NCI-H1930 (cell line): Measurements from ENCODE around the gene SHISA8.

Source experiments
- DNase-seq, 2 experiments: peaks; one replicate each; lab custom pipeline; 2025; lab: John Stamatoyannopoulos, UW

The SHISA8 gene

DNA sequence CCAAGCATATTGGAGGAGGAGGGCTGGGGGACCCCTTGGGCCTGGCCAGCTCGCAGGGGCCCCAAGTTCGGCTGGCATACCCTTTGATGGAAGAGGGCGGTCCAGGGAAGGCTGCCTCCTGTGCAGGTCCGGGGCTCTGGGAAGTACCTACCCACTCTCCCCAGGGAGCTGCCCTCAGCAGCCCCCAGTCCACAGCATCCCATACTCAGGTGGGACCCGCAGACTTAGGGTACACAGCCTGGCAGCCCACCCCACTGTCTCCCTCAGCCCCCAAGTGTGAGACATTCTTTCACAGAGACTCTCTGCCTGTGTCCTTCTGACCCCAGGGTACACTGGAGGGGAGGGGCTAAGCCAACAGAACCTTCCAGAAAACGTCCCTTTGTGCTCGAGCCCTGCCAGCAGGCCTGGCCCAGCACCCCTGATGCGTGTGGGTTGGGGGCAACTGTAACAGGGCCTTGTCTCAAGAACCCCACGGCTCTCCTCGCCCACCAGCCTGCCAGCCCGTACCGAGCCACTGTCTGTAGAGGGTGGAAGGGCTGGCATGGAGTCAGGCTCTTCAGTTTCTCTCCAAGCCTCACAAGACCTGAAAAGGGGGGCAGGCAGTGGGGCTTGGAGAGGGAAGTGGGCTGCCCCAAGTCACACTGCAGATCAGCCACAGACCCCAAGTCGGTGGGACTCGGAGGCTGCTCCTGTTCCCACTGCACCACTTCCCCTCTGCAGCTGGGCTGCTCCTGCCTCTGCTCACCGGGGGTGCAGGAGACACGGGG, 18.7 kb upstream of the SHISA8 start:
- no peak for DNase-seq

DNA sequence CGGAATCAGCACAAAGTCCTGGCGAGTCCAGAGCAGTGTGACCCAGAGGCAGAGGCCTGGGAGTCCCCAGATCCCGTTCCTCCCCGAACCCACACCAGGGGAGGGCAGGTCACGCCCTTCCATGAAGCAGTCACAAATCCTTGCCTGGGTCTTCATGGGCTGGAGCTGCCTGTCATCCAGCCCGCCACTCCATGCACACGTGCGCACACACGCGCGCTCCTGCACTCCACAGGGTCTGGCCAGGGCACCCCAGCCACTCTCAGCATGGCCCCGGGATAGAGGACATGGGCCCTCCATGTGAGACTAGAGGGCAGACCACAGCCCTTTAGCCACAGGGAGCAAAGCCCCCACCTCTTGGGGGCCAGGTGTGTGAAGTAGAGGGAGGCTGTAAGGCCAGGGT, 17.5 kb upstream of the SHISA8 start:
- no peak for DNase-seq

- no peak for DNase-seq
Measured at GRCh38 chr22:41931701-41932269, 16.9 kb upstream of the SHISA8 start.

DNA sequence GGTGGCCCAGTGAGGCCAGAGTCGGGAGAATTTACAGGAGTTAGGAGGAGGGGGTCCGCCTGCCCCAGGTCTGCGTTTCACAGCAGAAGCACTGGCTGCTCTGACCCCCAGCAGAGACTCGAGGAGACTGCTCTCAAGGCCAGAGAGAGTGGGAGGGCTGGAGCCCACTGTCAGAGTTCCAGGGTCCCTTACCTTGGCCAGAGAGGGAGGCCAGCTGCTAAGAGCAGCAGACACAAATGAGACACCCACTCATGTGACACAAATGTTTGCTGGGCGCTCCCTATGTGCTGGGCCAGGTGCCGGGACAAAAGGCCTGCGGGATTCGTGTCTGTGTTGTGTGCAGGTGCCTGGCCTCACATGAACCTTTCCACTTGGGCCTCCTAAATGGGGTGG, 14.5 kb upstream of the SHISA8 start:
- DNase-seq = no peak

DNA sequence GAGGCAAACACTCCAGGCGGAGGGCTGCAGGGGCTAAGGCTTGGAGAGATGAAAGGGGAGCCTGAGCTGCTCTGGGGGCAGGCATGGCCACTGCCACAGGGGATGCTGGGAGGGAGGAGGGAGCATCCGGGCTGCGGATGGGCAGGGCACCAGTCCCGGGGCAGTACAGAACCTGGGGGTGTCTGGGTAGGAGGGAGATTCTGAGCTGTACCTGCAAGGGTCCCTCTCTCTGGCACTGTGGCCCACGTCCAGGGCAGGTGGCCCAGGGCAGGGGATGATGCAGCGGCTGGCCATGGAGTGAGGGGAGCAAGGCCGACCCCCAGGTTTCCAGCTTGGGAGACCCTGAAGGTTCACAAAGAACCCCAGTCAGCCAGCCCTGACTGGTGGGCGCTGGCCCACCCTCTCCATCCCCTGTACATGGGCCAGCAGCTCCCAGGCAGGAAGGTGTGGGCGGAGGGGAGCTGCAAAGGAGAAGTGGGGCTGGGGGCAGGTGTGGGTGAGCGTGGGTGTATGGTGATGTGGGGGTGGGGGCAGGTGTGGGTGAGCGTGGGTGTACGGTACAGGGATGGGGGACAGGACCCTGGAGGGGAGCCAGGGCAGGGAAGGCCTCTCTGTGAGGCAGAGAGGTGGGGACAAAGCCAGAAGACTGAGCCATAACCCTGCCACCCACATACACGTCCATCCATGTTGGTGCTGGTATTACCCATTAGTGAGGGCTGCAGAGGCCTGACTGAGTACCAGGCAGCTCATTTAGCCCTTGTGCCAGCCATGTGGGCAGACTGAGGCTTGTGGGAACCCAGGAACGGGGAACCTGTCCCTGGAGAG, 13.9 kb upstream of the SHISA8 start:
- no peak for DNase-seq

- DNase-seq = no peak
Measured at GRCh38 chr22:41927813-41928212, 12.9 kb upstream of the SHISA8 start.

GRCh38 chr22:41925783-41926460, 11.0 kb upstream of the SHISA8 start:
- DNase-seq = peak; percentile 51 to 72

GRCh38 chr22:41923595-41924276, 8.9 kb upstream of the SHISA8 start:
- DNase-seq = no peak

DNA sequence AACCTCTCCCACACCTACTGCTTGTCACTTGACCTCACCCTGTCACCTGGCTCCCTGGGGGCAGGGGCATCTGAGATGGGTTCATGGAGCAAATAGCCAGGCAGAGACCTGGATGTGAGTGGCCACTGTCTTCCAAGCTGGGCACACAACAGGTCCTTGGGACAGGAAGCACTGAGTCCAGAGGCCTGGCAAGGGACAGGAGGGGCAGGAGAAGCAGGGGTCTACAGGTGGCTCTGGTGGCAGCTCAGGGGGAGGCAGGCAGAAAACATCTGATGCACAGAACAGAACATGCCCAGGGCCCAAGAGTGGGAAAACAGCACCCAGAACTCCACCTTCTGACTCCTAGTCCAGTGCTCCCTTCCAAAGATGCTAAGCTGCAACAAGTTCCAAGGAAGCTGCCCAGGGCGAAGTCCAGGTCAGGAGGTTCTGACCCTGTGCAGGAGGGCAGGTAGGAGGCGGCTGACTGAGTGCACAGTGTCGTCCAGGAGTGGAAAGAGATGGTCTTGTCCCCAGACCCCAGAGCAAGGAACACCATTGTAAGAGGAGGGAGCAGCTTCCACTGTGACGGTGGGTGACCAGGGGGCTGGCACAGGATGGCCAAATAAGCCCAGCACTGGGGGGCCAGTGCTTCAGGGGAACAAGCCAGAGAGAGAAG, 8.2 kb upstream of the SHISA8 start:
- DNase-seq = no peak

DNA sequence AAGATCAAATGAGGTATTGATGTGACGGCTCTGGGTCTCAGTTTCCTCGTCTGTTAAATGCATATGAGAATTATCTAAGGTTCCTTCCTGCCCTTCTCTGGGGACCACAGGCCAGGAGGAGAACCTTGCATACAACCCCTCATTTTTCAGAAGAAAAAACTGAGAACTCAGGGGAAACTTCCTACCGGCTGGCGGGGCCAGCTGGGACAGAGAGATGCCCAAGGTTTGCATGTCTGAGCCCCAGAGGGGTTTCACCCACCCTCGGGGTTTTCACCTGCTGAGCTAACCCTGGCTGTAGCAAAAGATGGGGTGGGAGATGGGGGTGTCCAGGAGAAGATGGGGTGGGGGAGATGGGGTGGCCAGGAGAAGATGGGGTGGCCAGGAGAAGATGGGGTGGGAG, 7.5 kb upstream of the SHISA8 start:
- DNase-seq = no peak

DNA sequence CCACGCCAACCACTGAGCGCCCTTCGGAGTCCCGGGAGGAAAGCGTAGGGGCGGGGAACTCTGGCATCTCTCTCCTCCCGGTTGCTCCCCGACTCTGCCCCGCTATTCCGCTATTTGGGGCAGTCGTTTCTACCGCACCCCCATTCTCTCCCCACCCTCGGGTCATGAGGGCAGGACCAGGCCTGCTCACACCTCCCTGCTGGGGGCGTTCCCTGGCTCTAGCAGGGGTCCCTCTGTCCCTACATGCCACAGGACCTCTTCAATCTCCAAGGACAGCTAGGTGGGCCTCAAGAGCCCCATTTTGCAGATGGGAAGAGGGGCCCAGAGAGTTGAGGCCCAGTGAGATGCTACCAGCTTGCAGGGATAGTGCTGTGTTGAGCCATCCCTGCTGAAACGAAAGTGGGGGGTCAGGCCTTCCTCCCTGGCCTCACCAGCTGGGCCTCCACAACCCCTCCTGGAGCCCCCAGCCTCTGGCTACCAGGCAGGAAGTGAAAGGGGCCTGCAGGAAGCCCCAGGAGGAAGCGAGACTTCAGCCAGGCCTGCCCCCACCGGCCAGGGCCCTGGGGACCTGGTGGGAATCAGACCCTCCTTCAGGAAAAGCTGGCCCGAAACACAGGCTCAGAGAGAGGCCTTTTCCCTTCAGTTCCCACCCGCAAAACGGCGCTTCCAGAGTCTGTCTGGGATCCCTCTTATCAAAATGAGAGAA, 5.5 kb upstream of the SHISA8 start:
- DNase-seq = no peak

GRCh38 chr22:41919357-41920224, 4.7 kb upstream of the SHISA8 start:
- DNase-seq = no peak

GRCh38 chr22:41917903-41918791, 3.3 kb upstream of the SHISA8 start:
- DNase-seq = no peak

DNA sequence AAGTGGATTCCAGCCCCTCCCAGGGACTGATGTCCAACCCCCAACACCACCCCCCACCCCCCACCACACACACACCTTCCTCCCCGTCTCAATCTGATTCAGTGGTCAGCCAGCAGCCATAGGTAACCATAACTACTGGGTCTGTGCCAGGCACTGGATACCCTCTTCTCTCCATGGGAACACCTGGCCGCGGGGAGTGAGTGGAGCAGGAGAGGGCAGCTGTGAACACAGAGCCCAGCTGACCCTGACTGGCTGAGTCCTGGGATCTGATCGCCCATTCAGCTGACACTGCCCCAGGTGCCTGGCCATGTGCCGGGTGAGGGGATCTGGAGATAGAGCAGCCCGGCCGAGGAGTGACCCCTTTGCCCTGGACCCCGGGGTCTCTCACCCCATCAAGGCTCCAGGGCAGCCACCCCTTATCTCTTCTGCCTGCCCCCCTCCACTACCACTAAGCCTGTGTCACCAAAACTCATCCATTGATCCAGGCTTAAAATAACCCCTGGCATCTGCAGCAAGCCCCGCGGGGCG, 2.6 kb upstream of the SHISA8 start:
- no peak for DNase-seq

DNA sequence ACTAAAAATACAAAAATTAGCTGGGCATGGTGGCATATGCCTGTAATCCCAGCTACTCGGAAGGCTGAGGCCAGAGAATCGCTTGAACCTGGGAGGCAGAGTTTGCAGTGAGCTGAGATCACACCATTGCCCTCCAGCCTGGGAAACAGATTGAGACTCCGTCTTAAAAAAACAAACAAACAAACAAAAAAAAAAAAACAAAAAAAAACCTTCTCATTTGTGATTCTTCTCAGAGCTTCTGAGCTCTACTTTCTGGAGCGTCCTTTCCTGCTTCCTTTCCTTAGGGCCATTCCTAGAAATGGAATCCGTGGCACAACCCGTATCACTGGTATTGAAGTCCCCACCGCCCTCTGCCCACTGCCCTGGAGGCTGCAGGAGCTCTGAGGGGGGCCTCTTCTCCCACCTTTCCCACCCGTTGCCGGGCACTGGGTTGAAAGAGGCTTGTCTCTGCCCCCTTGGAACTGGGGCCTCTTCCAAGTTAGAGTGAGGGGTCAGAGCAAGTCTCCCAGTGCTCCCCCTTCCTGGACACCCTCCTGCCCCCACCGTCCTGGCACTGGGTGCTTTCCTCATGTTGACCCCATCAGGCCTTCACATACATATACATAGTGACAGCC, 2.0 kb upstream of the SHISA8 start:
- DNase-seq = no peak

- DNase-seq = no peak
Measured at GRCh38 chr22:41915786-41916493, 1.1 kb upstream of the SHISA8 start.

DNA sequence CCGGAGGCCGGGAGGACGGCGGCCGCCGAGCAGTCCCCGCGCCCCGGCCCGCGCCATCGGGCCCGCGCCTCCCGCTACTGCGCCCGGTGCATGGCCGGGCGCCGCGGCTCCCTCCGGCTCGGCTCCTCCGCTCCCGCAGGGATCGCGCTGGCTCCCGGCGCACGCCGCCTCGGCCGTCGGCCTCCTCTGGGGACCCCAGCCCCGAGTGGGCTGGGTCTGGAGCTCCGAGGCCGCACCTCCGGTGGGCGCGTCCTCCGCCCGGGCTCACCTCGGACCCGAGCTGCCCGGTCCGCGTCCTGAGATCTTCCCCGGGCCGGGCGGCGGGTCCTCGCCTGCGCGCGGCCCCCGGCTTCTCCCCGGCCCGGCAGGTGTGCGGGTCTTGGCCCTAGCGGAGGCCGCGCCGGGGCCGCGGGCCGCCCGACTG, 251 bp downstream of the SHISA8 start:
- no peak for DNase-seq
